Right cardiac atrium (tissue), 5 donors: Measurements from ENCODE around the gene PHACTR4. TPM values are rescaled to one million over a fixed set of nuclear protein-coding genes. Genes with fewer than 3 reads are reported as not detected.
"Not testable (repeated sequence)": the region's sequence is repeated elsewhere in the genome, so short reads cannot be mapped to it uniquely, and the experiment has no call there.

Source experiments
- ATAC-seq, 2 donors: fragments of 200-7000 bp; cut with Tn5 transposase; one replicate each; pipeline versions ENCODE4 v1.8.0 to v1.9.1; 2020; ENCODE audit warnings: moderate library complexity in 2 of 2, mild to moderate bottlenecking in 1 of 2
- DNase-seq, 3 donors: peaks; one replicate each; pipeline ENCODE4 v3.0.0-alpha.2; 2020
- H3K27ac ChIP-seq: one replicate; pipeline ENCODE4 v1.5.1; 2013; ENCODE audit warnings: mild to moderate bottlenecking, low read length, control low read depth, moderate library complexity
- H3K27me3 ChIP-seq: one replicate; pipeline ENCODE4 v1.6.1; 2013; ENCODE audit not compliant: control insufficient read depth, insufficient read depth
- H3K4me1 ChIP-seq: one replicate; pipeline ENCODE4 v1.6.1; 2013; ENCODE audit warnings: low read length; ENCODE audit not compliant: control insufficient read depth, insufficient read depth
- H3K4me3 ChIP-seq: one replicate; pipeline ENCODE4 v1.5.1; 2013; ENCODE audit warnings: low read length, control low read depth
- H3K9me3 ChIP-seq: one replicate; pipeline ENCODE4 v1.6.1; 2013; ENCODE audit warnings: low read length; ENCODE audit not compliant: control insufficient read depth
- WGBS: extraction: QIAGEN DNeasy Blood & Tissue Kit; methylation state at CpG from one replicate; pipeline ENCODE4 v1.1.7; 2013; 5-methylcytosine and 5-hydroxymethylcytosine counted together
- intact Hi-C, 4 donors: fragments of 100-400 bp; cut with DNase I; formaldehyde crosslinking; loops; one replicate each; pipeline versions ENCODE4 v1.11.0 to v1.14.0; 2022 to 2023
- polyA plus RNA-seq: library from polyadenylated mRNA; stranded (reverse); fragments of 200-250 nt; gene quantifications from one replicate; pipeline ENCODE4 v1.2.3, GENCODE V29; 2013
- total RNA-seq, 4 donors: library from RNA; stranded (reverse); fragmentation: NEBNext Ultra II Directional; extraction: Animal tissue kit (Norgen Biotek cat#: 25700); gene quantifications; one replicate each; pipeline ENCODE4 v1.2.1, GENCODE V29; 2021
- donor health status: healthy with polysubstance abuse.
- donor health status: DM: no; HTN: yes; CAD: no.
- donor health status: DM: no; HTN: no; CAD: no.
- donor health status: DM: no; HTN: yes; CAD: no; lungs with severe emphysema.
- donor health status: DM: yes; HTN: yes; CAD: no.

The PHACTR4 gene
- total and polyA plus RNA-seq, 5 donors: 15.9 to 27.4 (median 21.4) TPM

DNA sequence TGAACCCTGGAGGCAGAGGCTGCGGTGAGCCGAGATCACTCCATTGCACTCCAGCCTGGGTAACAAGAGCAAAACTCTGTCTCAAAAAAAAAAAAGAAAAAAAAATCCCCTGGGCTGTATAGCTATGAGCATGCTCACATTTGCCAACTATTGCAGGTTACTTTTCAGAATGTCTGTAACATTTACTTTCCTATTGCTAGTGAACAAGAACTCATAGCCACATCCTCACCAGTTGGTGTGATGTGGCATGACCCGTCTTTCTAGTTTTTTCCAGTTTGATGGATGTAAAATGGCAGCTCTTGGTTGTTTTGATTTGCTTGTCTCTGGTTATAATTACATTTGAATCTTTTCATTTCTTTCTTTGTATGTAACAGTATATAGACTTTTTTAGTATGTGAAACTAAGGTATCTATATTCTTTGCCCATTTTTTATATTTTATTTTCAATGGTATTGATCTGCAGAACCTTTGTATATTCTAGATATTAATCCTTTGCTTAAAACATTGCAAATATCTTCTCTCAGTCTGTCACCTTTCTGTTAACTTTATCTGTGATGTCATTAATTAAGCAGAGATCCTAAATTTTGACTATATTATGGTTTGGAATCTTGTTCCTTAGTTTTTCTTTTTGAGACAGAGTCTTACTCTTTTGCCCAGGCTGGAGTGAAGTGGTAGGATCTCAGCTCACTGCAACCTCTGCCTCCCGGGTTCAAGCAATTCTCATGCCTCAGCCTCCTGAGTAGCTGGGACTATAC is 29.1 kb upstream of the PHACTR4 start:
- no peak overlapping the region for H3K27ac ChIP-seq
- no peak for DNase-seq
- no peaks in the 10 kb centered on the region for H3K4me1 ChIP-seq
- H3K9me3 ChIP-seq: no peaks in the 10 kb centered on the region
- intact Hi-C loops: no loop called here
- H3K4me3 ChIP-seq: no peak overlapping the region
- WGBS: 89% methylated on average over 4 of the region's 4 CpGs
- no peaks in the 10 kb centered on the region for H3K27me3 ChIP-seq
- no peak for ATAC-seq

- Histone ChIP-seq H3K9me3 (no peaks in the 10 kb centered on the region), H3K4me3 (no peak overlapping the region), H3K4me1 (no peaks in the 10 kb centered on the region), H3K27ac (no peak overlapping the region), H3K27me3 (no peaks in the 10 kb centered on the region)
- 83% methylated on average over 2 of the region's 2 CpGs for WGBS
- intact Hi-C loops: no loop called here
- ATAC-seq (no peak), DNase-seq (no peak)
Observed at GRCh38 chr1:28341591-28341990, 27.9 kb upstream of the PHACTR4 start.

DNA sequence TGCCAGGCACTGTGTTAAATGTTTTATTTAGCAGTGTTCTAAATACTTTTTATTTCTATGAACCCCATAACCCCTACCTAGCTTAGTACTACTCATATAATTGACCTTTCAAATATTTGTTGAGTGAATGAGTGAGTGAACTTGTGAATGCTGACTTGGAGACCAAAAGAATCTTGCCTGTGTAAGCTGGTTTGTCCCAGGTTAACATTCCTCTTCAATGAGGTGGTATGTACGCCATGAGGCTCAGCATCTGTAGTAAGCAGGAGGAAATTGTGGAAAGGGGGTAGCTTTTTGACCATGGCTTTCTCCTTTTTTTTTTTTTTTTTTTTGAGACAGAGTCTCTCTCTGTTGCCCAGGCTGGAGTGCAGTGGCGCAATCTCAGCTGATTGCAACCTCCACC is 26.1 kb upstream of the PHACTR4 start:
- 99% methylated on average over 2 of the region's 2 CpGs for WGBS
- intact Hi-C loops: no loop called here
- Histone ChIP-seq H3K4me3 (no peak overlapping the region), H3K9me3 (no peaks in the 10 kb centered on the region), H3K4me1 (no peaks in the 10 kb centered on the region), H3K27ac (no peak overlapping the region), H3K27me3 (no peaks in the 10 kb centered on the region)
- DNase-seq (no peak), ATAC-seq (no peak)

GRCh38 chr1:28353248-28353810 is 16.2 kb upstream of the PHACTR4 start:
- WGBS: 92% methylated on average over 8 of the region's 8 CpGs
- not testable (repeated sequence) for H3K27me3 ChIP-seq, DNase-seq, H3K4me1 ChIP-seq, H3K4me3 ChIP-seq, ATAC-seq, H3K27ac ChIP-seq, H3K9me3 ChIP-seq
- intact Hi-C loops: loop anchor here in 1 of 4 donors (10.0 kb wide), 1 partner anchor 251 kb away; no protein-coding TSS in a partner anchor

DNA sequence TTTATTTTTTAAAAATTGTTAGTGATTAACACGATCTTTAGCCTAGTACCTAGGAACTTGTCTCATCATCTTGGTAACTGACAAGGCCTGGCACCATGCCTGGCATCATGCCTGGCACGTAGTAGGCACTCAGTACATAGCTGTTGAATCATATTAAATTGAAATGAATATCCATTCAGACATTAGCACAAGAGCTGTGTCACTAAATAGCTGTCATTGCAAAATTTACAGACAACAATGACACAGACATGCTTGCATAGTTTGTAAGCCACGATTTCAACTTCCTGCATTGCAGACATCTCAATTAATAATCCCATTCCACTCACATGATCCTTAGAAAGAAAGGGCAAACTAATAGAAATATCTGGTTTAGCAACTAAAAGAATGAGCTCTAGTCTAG is 15.4 kb upstream of the PHACTR4 start:
- WGBS: 43% methylated on average over 3 of the region's 3 CpGs
- H3K4me1 ChIP-seq: no peaks in the 10 kb centered on the region
- no peak for ATAC-seq
- H3K27me3 ChIP-seq: no peaks in the 10 kb centered on the region
- no peak overlapping the region for H3K4me3 ChIP-seq
- H3K27ac ChIP-seq: no peak overlapping the region
- no peak for DNase-seq
- H3K9me3 ChIP-seq: no peaks in the 10 kb centered on the region
- intact Hi-C loops: loop anchor here in 1 of 4 donors (10.0 kb wide), 1 partner anchor 251 kb away; no protein-coding TSS in a partner anchor

GRCh38 chr1:28358716-28359115 is 10.8 kb upstream of the PHACTR4 start:
- H3K27me3 ChIP-seq: no peaks in the 10 kb centered on the region
- H3K4me1 ChIP-seq: no peaks in the 10 kb centered on the region
- H3K9me3 ChIP-seq: no peaks in the 10 kb centered on the region
- WGBS: 68% methylated on average over 3 of the region's 3 CpGs
- ATAC-seq (no peak), DNase-seq (no peak)
- H3K27ac ChIP-seq: no peak overlapping the region
- H3K4me3 ChIP-seq: no peak overlapping the region
- intact Hi-C loops: loop anchor here in 1 of 4 donors (10.0 kb wide), 1 partner anchor 246 kb away; no protein-coding TSS in a partner anchor

- no peaks in the 10 kb centered on the region for H3K27me3 ChIP-seq
- H3K27ac ChIP-seq: no peak overlapping the region
- H3K4me3 ChIP-seq: no peak overlapping the region
- 44% methylated on average over 7 of the region's 7 CpGs for WGBS
- intact Hi-C loops: loop anchor here in 2 of 4 donors (10.0 kb wide), 1 partner anchor 245 kb away; no protein-coding TSS in a partner anchor
- DNase-seq: peak; percentile 67 to 90 (median 78)
- H3K4me1 ChIP-seq: no peaks in the 10 kb centered on the region
- H3K9me3 ChIP-seq: no peaks in the 10 kb centered on the region
- peak in 1 of 2 donors; percentile 36 for ATAC-seq
Observed at GRCh38 chr1:28359592-28360239, 9.8 kb upstream of the PHACTR4 start.

- Histone ChIP-seq H3K4me3 (no peak overlapping the region), H3K4me1 (no peaks in the 10 kb centered on the region), H3K9me3 (no peaks in the 10 kb centered on the region), H3K27ac (no peak overlapping the region), H3K27me3 (no peaks in the 10 kb centered on the region)
- ATAC-seq: no peak
- intact Hi-C loops: loop anchor here in 1 of 4 donors (10.0 kb wide), 1 partner anchor 240 kb away; no protein-coding TSS in a partner anchor
- no peak for DNase-seq
- 51% methylated on average over 4 of the region's 4 CpGs for WGBS
Observed at GRCh38 chr1:28364888-28365287, 4.7 kb upstream of the PHACTR4 start.

- Histone ChIP-seq H3K4me1 (peaks cover 1% of the 10 kb centered on the region), H3K27me3 (no peaks in the 10 kb centered on the region), H3K27ac (no peak overlapping the region), H3K9me3 (no peaks in the 10 kb centered on the region), H3K4me3 (no peak overlapping the region)
- DNase-seq (no peak), ATAC-seq (no peak)
- WGBS: 92% methylated on average over 7 of the region's 7 CpGs
- intact Hi-C loops: loop anchor here in 1 of 4 donors (10.0 kb wide), 1 partner anchor 239 kb away; no protein-coding TSS in a partner anchor
Observed at GRCh38 chr1:28365864-28366263, 3.7 kb upstream of the PHACTR4 start.

GRCh38 chr1:28368608-28369007 is 932 bp upstream of the PHACTR4 start:
- DNase-seq, H3K4me1 ChIP-seq, ATAC-seq, H3K27me3 ChIP-seq, H3K27ac ChIP-seq, H3K9me3 ChIP-seq, H3K4me3 ChIP-seq: not testable (repeated sequence)
- intact Hi-C loops: loop anchor here in 1 of 4 donors (10.0 kb wide), 1 partner anchor 236 kb away; no protein-coding TSS in a partner anchor
- WGBS: 98% methylated on average over 15 of the region's 15 CpGs
